Endothelial cell of umbilical vein (primary cell): Measurements from ENCODE around the gene PRKCQ. TPM values are rescaled to one million over a fixed set of nuclear protein-coding genes. Genes with fewer than 3 reads are reported as not detected.

Source experiments
- BruUV-seq: library from RNA; stranded (reverse); fragments of 400-500 nt; replicated peaks from 2 replicates; lab custom pipeline; 2021; lab: Mats Ljungman, UMichigan
- CTCF ChIA-PET: fragments of 300-600, 350-600 bp; sonication (Branson Sonifier 250); formaldehyde crosslinking; loops from one replicate; lab custom pipeline; 2021; ENCODE audit warnings: antibody characterized with exemption, inconsistent platforms; lab: Charles Lee
- POLR2A ChIA-PET: fragments of 300-600, 350-600 bp; sonication (Branson Sonifier 250); formaldehyde crosslinking; loops from one replicate; lab custom pipeline; 2021; ENCODE audit warnings: antibody characterized with exemption, inconsistent platforms; lab: Charles Lee
- DNase-seq: peaks from one replicate; pipeline ENCODE4 v3.0.0-alpha.2; 2011; ENCODE audit warnings: low read depth, low spot score
- FAIRE-seq: peaks from 2 replicates; lab custom pipeline; 2011; peaks lifted over from hg19 to GRCh38; lab: Jason Lieb, UNC
- H2AFZ ChIP-seq: 2 replicates; pipeline ENCODE4 v1.6.0; 2012; ENCODE audit warnings: low read depth, low read length, control low read depth, inconsistent platforms
- H3K27ac ChIP-seq: 2 replicates; pipeline ENCODE4 v1.5.1; 2011; ENCODE audit warnings: low read depth, mild to moderate bottlenecking, control low read depth, low read length, moderate library complexity; ENCODE audit not compliant: insufficient read depth
- H3K27me3 ChIP-seq, 2 experiments: 2 replicates each; pipeline versions ENCODE4 v1.6.0 to v1.6.1; 2011; ENCODE audit warnings: low read length in 2 of 2, mixed read lengths in 1 of 2; ENCODE audit not compliant: control insufficient read depth in 2 of 2, insufficient read depth in 2 of 2
- H3K36me3 ChIP-seq, 2 experiments: 2 replicates in 1 of 2; 3 replicates in 1 of 2; pipeline ENCODE4 v1.5.1; 2011; ENCODE audit warnings: low read length in 2 of 2, mild to moderate bottlenecking in 1 of 2, moderate library complexity in 1 of 2; ENCODE audit not compliant: control insufficient read depth in 2 of 2, insufficient read depth in 2 of 2; ENCODE audit errors: extremely low read depth in 1 of 2
- H3K4me1 ChIP-seq: 3 replicates; pipeline ENCODE4 v1.5.1; 2011; ENCODE audit warnings: mild to moderate bottlenecking, low read length; ENCODE audit not compliant: control insufficient read depth, insufficient read depth; ENCODE audit errors: extremely low read depth
- H3K4me2 ChIP-seq: 2 replicates; pipeline ENCODE4 v1.6.1; 2011; ENCODE audit warnings: low read length, control low read depth, mixed read lengths; ENCODE audit not compliant: insufficient read depth
- H3K4me3 ChIP-seq, 3 experiments: fragments of 200-600 bp in 1 of 3; sonication (generic), shearing (Covaris generic) in 1 of 3; replicated peaks in 1 of 3; 2 replicates each; pipeline ENCODE4 v1.5.1; 2011 to 2016; ENCODE audit warnings: control low read depth in 3 of 3, low read length in 3 of 3, mild to moderate bottlenecking in 2 of 3, inconsistent platforms in 1 of 3, low read depth in 1 of 3, moderate library complexity in 1 of 3; ENCODE audit not compliant: insufficient read depth in 1 of 3
- H3K79me2 ChIP-seq: 2 replicates; pipeline ENCODE4 v1.6.0; 2012; ENCODE audit warnings: low read length, inconsistent platforms; ENCODE audit not compliant: control insufficient read depth, insufficient read depth
- H3K9ac ChIP-seq: replicated peaks from 2 replicates; pipeline ENCODE3; 2011; ENCODE audit warnings: low read length, control low read depth; ENCODE audit not compliant: insufficient read depth; ENCODE audit errors: extremely low read depth
- H3K9me1 ChIP-seq: replicated peaks from 3 replicates; pipeline ENCODE4 v1.6.0; 2011; ENCODE audit warnings: mild to moderate bottlenecking, low read length; ENCODE audit not compliant: control insufficient read depth, insufficient read depth; ENCODE audit errors: extremely low read depth
- H3K9me3 ChIP-seq: replicated peaks from 2 replicates; pipeline ENCODE4 v1.5.1; 2012; ENCODE audit warnings: low read length, inconsistent platforms; ENCODE audit not compliant: control insufficient read depth, insufficient read depth
- H4K20me1 ChIP-seq: replicated peaks from 2 replicates; pipeline ENCODE3; 2011; ENCODE audit warnings: mild to moderate bottlenecking, low read length; ENCODE audit not compliant: control insufficient read depth, insufficient read depth; ENCODE audit errors: extremely low read depth
- EZH2 ChIP-seq: IDR thresholded peaks from 2 replicates; pipeline ENCODE4 v1.6.1; 2012; ENCODE audit warnings: borderline replicate concordance, low read depth, mild to moderate bottlenecking, moderate library complexity, low read length, inconsistent platforms; ENCODE audit not compliant: severe bottlenecking
- FOS ChIP-seq: IDR thresholded peaks from 2 replicates; pipeline ENCODE4 v1.6.1; 2011; ENCODE audit warnings: mild to moderate bottlenecking, low read length, moderate library complexity, borderline replicate concordance; ENCODE audit not compliant: insufficient read depth
- GATA2 ChIP-seq: IDR thresholded peaks from 2 replicates; pipeline ENCODE4 v1.7.0; 2011; ENCODE audit warnings: low read depth, mild to moderate bottlenecking, moderate library complexity, mixed read lengths, low read length; ENCODE audit not compliant: insufficient read length, insufficient read depth
- JUN ChIP-seq: IDR thresholded peaks from 2 replicates; pipeline ENCODE4 v1.6.1; 2011; ENCODE audit warnings: borderline replicate concordance, low read depth; ENCODE audit not compliant: insufficient read length, insufficient read depth
- MYC ChIP-seq: IDR thresholded peaks from one replicate; pipeline ENCODE4 v1.6.1; 2011; ENCODE audit warnings: mild to moderate bottlenecking, low read depth, low read length
- POLR2A ChIP-seq: IDR thresholded peaks from 2 replicates; pipeline ENCODE4 v1.6.1; 2012; ENCODE audit warnings: low read depth, mild to moderate bottlenecking, control low read depth, low read length
- POLR2AphosphoS5 ChIP-seq: IDR thresholded peaks from 2 replicates; pipeline ENCODE4 v1.6.1; 2012; ENCODE audit warnings: low read depth, mild to moderate bottlenecking, control low read depth, low read length, moderate library complexity; ENCODE audit not compliant: insufficient read depth
- dilution Hi-C: fragments of 300-500 bp; cut with MboI; formaldehyde crosslinking; loops from one replicate; pipeline ENCODE4 v1.15.0; 2019; ENCODE audit warnings: low sequenced_read_pairs; ENCODE audit not compliant: extremely low pct_ligation_motif_present
- intact Hi-C: fragments of 100-400 bp; cut with micrococcal nuclease; formaldehyde crosslinking; loops from one replicate; pipeline ENCODE4 v1.10.0; 2022
- polyA plus RNA-seq, 4 experiments: library from polyadenylated mRNA; depleted of rRNA in 3 of 4; stranded (reverse) in 3 of 4; unstranded in 1 of 4; fragments of >200 nt; gene quantifications; 2 replicates each; pipeline versions ENCODE4 v1.2.1 to v1.2.3, GENCODE V29; 2011 to 2012; ENCODE audit warnings: missing spikeins in 1 of 4
- total RNA-seq: library from RNA; stranded (reverse); gene quantifications from 2 replicates; pipeline ENCODE4 v1.2.3, GENCODE V29; 2021
- TF ChIP-seq, protein P1 (sequence below): IDR thresholded peaks from 2 replicates; pipeline ENCODE4 v1.6.1; 2011; ENCODE audit not compliant: insufficient read depth, insufficient read length
- TF ChIP-seq, protein P2 (sequence below), 2 donors: IDR thresholded peaks; 1 replicate in 1 of 2; 2 replicates in 1 of 2; pipeline ENCODE4 v1.5.1; 2011; ENCODE audit warnings: low read length in 2 of 2, mild to moderate bottlenecking in 2 of 2, moderate library complexity in 2 of 2, control low read depth in 1 of 2, inconsistent platforms in 1 of 2, low read depth in 1 of 2; ENCODE audit not compliant: insufficient read depth in 1 of 2; ENCODE audit errors: extremely low read depth in 1 of 2

The PRKCQ gene
- total and polyA plus RNA-seq, 2 donors (not counting 3 experiments of a cell fraction or from before 2014, with no cell fraction given): 0.32 to 0.55 TPM

DNA sequence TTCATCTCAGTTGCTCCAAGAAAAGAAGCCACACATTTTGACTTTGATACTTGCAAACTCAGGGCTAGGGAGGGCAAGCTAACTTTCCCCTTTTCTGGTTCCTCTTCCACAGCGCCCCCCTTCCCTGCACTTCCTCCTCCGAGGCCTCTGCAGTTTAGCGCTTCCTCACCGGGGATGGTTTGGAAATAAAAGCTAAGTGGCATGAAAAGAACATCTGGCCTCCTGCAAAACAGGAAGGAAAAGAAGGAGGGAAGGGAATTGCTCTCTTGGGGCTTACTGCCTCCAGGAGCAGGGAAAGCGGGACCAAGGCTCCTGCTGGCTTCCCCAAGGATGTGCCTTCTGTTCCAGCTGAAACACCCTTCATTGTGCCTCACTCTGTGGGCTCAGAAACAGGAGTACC lies 42.3 kb downstream of the PRKCQ start:
- CTCF ChIA-PET: interaction anchor here (0.6 kb wide), 1 partner anchor 1239 kb away, joined by 3 read pairs; no protein-coding TSS in a partner anchor
- FAIRE-seq: no peak
- DNase-seq: no peak
- H3K36me3 ChIP-seq: no peaks in the 10 kb centered on the region
- no peaks in the 10 kb centered on the region for H4K20me1 ChIP-seq
- no peak overlapping the region for H3K4me3 ChIP-seq
- H3K4me1 ChIP-seq: no peaks in the 10 kb centered on the region
- no peak overlapping the region for H3K9ac ChIP-seq
- POLR2A ChIA-PET: no interaction called here
- H3K9me1 ChIP-seq: no peaks in the 10 kb centered on the region
- dilution Hi-C loops (no loop called here), intact Hi-C loops (no loop called here)
- no peaks in the 10 kb centered on the region for H3K79me2 ChIP-seq
- TF ChIP-seq POLR2A (no peak), FOS (no peak), EZH2 (no peak), GATA2 (no peak)
- H3K9me3 ChIP-seq: no peaks in the 10 kb centered on the region
- BruUV-seq: no TSS peak
- no peak overlapping the region for H3K27ac ChIP-seq
- no peak overlapping the region for H3K4me2 ChIP-seq
- H2AFZ ChIP-seq: no peak overlapping the region
- H3K27me3 ChIP-seq: no peaks in the 10 kb centered on the region

DNA sequence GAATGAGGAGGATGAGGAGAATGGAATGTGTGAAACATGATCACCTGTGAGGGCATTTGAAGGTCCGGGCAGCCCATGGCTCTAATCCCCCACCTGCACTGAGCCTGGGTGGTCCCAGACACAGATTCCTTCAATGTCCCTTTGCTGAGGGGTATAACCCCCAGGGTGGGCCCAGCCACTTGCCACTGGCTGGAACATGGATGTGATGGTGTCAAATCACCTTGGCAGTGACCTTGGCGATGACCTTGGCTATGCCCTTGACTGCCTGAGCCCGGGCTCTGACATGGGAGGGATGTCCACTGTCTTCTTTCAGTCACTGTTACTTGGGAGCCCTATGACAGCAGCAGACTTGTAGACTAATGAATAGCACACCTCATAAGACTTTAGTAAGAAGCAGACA lies 44.0 kb downstream of the PRKCQ start:
- Histone ChIP-seq H3K9me3 (no peaks in the 10 kb centered on the region), H2AFZ (no peak overlapping the region), H4K20me1 (no peaks in the 10 kb centered on the region), H3K27ac (no peak overlapping the region), H3K79me2 (no peaks in the 10 kb centered on the region), H3K9ac (no peak overlapping the region), H3K36me3 (no peaks in the 10 kb centered on the region), H3K9me1 (no peaks in the 10 kb centered on the region), H3K27me3 (no peaks in the 10 kb centered on the region), H3K4me1 (no peaks in the 10 kb centered on the region), H3K4me3 (no peak overlapping the region), H3K4me2 (no peak overlapping the region)
- FAIRE-seq: no peak
- ChIA-PET POLR2A (no interaction called here), CTCF (no interaction called here)
- no peak for TF ChIP-seq POLR2AphosphoS5
- no peak for TF ChIP-seq EZH2
- TF ChIP-seq FOS: no peak
- TF ChIP-seq, protein P1, sequence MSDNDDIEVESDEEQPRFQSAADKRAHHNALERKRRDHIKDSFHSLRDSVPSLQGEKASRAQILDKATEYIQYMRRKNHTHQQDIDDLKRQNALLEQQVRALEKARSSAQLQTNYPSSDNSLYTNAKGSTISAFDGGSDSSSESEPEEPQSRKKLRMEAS: no peak
- no peak for TF ChIP-seq POLR2A
- TF ChIP-seq MYC: no peak
- TF ChIP-seq JUN: no peak
- TF ChIP-seq GATA2: no peak
- TF ChIP-seq, protein P2, sequence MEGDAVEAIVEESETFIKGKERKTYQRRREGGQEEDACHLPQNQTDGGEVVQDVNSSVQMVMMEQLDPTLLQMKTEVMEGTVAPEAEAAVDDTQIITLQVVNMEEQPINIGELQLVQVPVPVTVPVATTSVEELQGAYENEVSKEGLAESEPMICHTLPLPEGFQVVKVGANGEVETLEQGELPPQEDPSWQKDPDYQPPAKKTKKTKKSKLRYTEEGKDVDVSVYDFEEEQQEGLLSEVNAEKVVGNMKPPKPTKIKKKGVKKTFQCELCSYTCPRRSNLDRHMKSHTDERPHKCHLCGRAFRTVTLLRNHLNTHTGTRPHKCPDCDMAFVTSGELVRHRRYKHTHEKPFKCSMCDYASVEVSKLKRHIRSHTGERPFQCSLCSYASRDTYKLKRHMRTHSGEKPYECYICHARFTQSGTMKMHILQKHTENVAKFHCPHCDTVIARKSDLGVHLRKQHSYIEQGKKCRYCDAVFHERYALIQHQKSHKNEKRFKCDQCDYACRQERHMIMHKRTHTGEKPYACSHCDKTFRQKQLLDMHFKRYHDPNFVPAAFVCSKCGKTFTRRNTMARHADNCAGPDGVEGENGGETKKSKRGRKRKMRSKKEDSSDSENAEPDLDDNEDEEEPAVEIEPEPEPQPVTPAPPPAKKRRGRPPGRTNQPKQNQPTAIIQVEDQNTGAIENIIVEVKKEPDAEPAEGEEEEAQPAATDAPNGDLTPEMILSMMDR (IDR thresholded peaks at IDR 0.05; ENCODE audit: extremely low read depth in 1 of 2, insufficient read depth in 1 of 2, low read depth in 1 of 2, low read length in 2 of 2): no peak
- DNase-seq: no peak
- intact Hi-C loops (no loop called here), dilution Hi-C loops (no loop called here)
- no TSS peak for BruUV-seq
